Measurements from ENCODE around the gene UNC80. TPM values are rescaled to one million over a fixed set of nuclear protein-coding genes. Genes with fewer than 3 reads are reported as not detected.

The UNC80 gene
- total RNA-seq, 1 donor from 2014 or later = 0.05 TPM

- no peak overlapping the region for H3K4me3 Mint-ChIP-seq (ENCODE audit: unreplicated experiment)
- no peaks in the 10 kb centered on the region for H3K36me3 Mint-ChIP-seq (ENCODE audit: low read depth, unreplicated experiment)
- no peaks in the 10 kb centered on the region for H3K4me1 Mint-ChIP-seq (ENCODE audit: unreplicated experiment)
- no peaks in the 10 kb centered on the region for H3K9me3 Mint-ChIP-seq (ENCODE audit: unreplicated experiment)
- H3K27me3 Mint-ChIP-seq (ENCODE audit: unreplicated experiment) = no peaks in the 10 kb centered on the region
- TF ChIP-seq, protein P1, sequence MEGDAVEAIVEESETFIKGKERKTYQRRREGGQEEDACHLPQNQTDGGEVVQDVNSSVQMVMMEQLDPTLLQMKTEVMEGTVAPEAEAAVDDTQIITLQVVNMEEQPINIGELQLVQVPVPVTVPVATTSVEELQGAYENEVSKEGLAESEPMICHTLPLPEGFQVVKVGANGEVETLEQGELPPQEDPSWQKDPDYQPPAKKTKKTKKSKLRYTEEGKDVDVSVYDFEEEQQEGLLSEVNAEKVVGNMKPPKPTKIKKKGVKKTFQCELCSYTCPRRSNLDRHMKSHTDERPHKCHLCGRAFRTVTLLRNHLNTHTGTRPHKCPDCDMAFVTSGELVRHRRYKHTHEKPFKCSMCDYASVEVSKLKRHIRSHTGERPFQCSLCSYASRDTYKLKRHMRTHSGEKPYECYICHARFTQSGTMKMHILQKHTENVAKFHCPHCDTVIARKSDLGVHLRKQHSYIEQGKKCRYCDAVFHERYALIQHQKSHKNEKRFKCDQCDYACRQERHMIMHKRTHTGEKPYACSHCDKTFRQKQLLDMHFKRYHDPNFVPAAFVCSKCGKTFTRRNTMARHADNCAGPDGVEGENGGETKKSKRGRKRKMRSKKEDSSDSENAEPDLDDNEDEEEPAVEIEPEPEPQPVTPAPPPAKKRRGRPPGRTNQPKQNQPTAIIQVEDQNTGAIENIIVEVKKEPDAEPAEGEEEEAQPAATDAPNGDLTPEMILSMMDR (IDR thresholded peaks at IDR 0.05; ENCODE audit: unreplicated experiment) = no peak
- no peak for DNase-seq (ENCODE audit: low spot score)
- H3K27ac Mint-ChIP-seq (ENCODE audit: unreplicated experiment) = no peak overlapping the region
Measured at GRCh38 chr2:209834767-209835166, 63.1 kb downstream of the UNC80 start.

GRCh38 chr2:209840434-209840833 is 68.8 kb downstream of the UNC80 start:
- H3K36me3 Mint-ChIP-seq (ENCODE audit: low read depth, unreplicated experiment) = no peaks in the 10 kb centered on the region
- H3K27ac Mint-ChIP-seq (ENCODE audit: unreplicated experiment) = no peak overlapping the region
- no peaks in the 10 kb centered on the region for H3K4me1 Mint-ChIP-seq (ENCODE audit: unreplicated experiment)
- H3K4me3 Mint-ChIP-seq (ENCODE audit: unreplicated experiment) = no peak overlapping the region
- TF ChIP-seq, protein P1 (IDR thresholded peaks at IDR 0.05; ENCODE audit: unreplicated experiment) = no peak
- no peak for DNase-seq (ENCODE audit: low spot score)
- H3K9me3 Mint-ChIP-seq (ENCODE audit: unreplicated experiment) = no peaks in the 10 kb centered on the region
- peaks cover 1% of the 10 kb centered on the region for H3K27me3 Mint-ChIP-seq (ENCODE audit: unreplicated experiment)

GRCh38 chr2:209845666-209846065 is 74.0 kb downstream of the UNC80 start:
- H3K27me3 Mint-ChIP-seq (ENCODE audit: unreplicated experiment) = no peaks in the 10 kb centered on the region
- no peaks in the 10 kb centered on the region for H3K36me3 Mint-ChIP-seq (ENCODE audit: low read depth, unreplicated experiment)
- no peak overlapping the region for H3K27ac Mint-ChIP-seq (ENCODE audit: unreplicated experiment)
- no peak for DNase-seq (ENCODE audit: low spot score)
- H3K9me3 Mint-ChIP-seq (ENCODE audit: unreplicated experiment) = no peaks in the 10 kb centered on the region
- H3K4me1 Mint-ChIP-seq (ENCODE audit: unreplicated experiment) = peaks cover 2% of the 10 kb centered on the region
- TF ChIP-seq, protein P1 (IDR thresholded peaks at IDR 0.05; ENCODE audit: unreplicated experiment) = no peak
- no peak overlapping the region for H3K4me3 Mint-ChIP-seq (ENCODE audit: unreplicated experiment)

DNA sequence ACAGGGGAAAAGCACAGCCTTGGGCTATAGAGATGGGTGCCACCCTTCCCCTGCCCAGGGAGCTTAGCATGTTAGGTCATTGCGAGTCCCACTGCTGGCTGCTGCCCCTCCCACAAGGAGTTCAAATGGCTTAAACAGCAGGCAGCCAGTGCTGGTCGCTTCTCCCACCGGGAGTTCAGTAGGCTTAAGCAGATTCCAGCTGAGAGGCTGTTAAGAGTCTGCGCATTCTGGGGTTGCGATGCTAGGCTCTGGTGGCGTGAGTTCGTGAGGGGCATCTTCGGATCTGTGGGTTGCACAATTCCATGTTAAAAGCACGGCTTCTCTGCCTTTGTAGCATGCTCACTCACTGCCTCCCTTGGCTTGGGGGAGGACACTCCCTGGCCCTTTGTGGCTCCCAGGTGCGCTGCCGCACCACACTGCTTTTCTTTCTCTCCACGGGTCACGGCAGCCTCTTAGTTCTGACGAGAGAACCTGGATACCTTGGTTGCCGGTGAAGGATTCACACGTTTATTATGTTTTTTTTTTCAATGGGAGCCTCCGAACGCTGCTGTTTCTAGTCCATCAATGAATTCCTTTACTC is 93.2 kb downstream of the UNC80 start:
- H3K27me3 Mint-ChIP-seq (ENCODE audit: unreplicated experiment) = peaks cover 4% of the 10 kb centered on the region
- TF ChIP-seq, protein P1 (IDR thresholded peaks at IDR 0.05; ENCODE audit: unreplicated experiment) = no peak
- no peak for DNase-seq (ENCODE audit: low spot score)
- H3K27ac Mint-ChIP-seq (ENCODE audit: unreplicated experiment) = no peak overlapping the region
- no peaks in the 10 kb centered on the region for H3K9me3 Mint-ChIP-seq (ENCODE audit: unreplicated experiment)
- H3K36me3 Mint-ChIP-seq (ENCODE audit: low read depth, unreplicated experiment) = no peaks in the 10 kb centered on the region
- no peak overlapping the region for H3K4me3 Mint-ChIP-seq (ENCODE audit: unreplicated experiment)
- no peaks in the 10 kb centered on the region for H3K4me1 Mint-ChIP-seq (ENCODE audit: unreplicated experiment)

GRCh38 chr2:209868271-209868994 is 96.8 kb downstream of the UNC80 start:
- H3K27ac Mint-ChIP-seq (ENCODE audit: unreplicated experiment) = no peak overlapping the region
- no peaks in the 10 kb centered on the region for H3K9me3 Mint-ChIP-seq (ENCODE audit: unreplicated experiment)
- no peaks in the 10 kb centered on the region for H3K4me1 Mint-ChIP-seq (ENCODE audit: unreplicated experiment)
- no peaks in the 10 kb centered on the region for H3K36me3 Mint-ChIP-seq (ENCODE audit: low read depth, unreplicated experiment)
- H3K27me3 Mint-ChIP-seq (ENCODE audit: unreplicated experiment) = peaks cover 4% of the 10 kb centered on the region
- no peak overlapping the region for H3K4me3 Mint-ChIP-seq (ENCODE audit: unreplicated experiment)
- no peak for DNase-seq (ENCODE audit: low spot score)
- TF ChIP-seq, protein P1 (IDR thresholded peaks at IDR 0.05; ENCODE audit: unreplicated experiment) = no peak
